K562 (cell line): ENCODE results near the gene PRRT1. TPM values are rescaled to one million over a fixed set of nuclear protein-coding genes. Genes with fewer than 3 reads are reported as not detected.
A peak's percentile ranks its signal among the peaks of the same experiment; 100 is the strongest.

Source experiments
- ADNP ChIP-seq: fragments of 200-800 bp; sonication (Bioruptor generic); IDR thresholded peaks from 2 replicates; pipeline ENCODE4 v1.6.1; 2016; ENCODE audit warnings: missing genetic modification characterization, missing compliant biosample characterization
- CHD1 ChIP-seq: fragments of 200-600 bp; sonication (generic); IDR thresholded peaks from one replicate; pipeline ENCODE4 v1.6.1; 2012; ENCODE audit warnings: mild to moderate bottlenecking, moderate library complexity, low read length, inconsistent platforms
- GABPB1 ChIP-seq: sonication (generic); formaldehyde crosslinking; IDR thresholded peaks from 2 replicates; pipeline ENCODE4 v1.8.0; 2022; ENCODE audit warnings: mild to moderate bottlenecking, missing genetic modification reagents
- HNRNPL ChIP-seq: fragments of 200-400 bp; formaldehyde crosslinking; IDR thresholded peaks from 2 replicates; pipeline ENCODE4 v1.6.1; 2017; ENCODE audit warnings: low read depth, mild to moderate bottlenecking, low read length
- MEIS2 ChIP-seq: fragments of 450-650 bp; IDR thresholded peaks from 2 replicates; pipeline ENCODE4 v1.6.1; 2014; ENCODE audit warnings: mild to moderate bottlenecking; ENCODE audit not compliant: partially characterized antibody
- NR2F6 ChIP-seq: fragments of 450-650 bp; formaldehyde crosslinking; IDR thresholded peaks from 2 replicates; pipeline ENCODE4 v1.4.0; 2020; ENCODE audit warnings: mild to moderate bottlenecking
- POLR2A ChIP-seq: fragments of 450-650 bp; conservative IDR thresholded peaks from 2 replicates; pipeline ENCODE4 v1.6.1; 2016
- RAD21 ChIP-seq, 2 experiments: fragments of 250-450 bp in 1 of 2; fragments of 450-650 bp in 1 of 2; sonication (Bioruptor Pico) in 1 of 2; formaldehyde crosslinking in 1 of 2; IDR thresholded peaks in 1 of 2; conservative IDR thresholded peaks in 1 of 2; 2 replicates each; pipeline versions ENCODE4 v1.4.0 to v1.8.0; 2020 to 2022; ENCODE audit warnings: mild to moderate bottlenecking in 2 of 2, moderate library complexity in 1 of 2
- SPI1 ChIP-seq: IDR thresholded peaks from 2 replicates; pipeline ENCODE4 v1.6.1; 2011; ENCODE audit warnings: low read depth, low read length, control low read depth, borderline replicate concordance
- ZNF140 ChIP-seq: fragments of 250-450 bp; sonication (Bioruptor Pico); IDR thresholded peaks from 2 replicates; pipeline ENCODE4 v1.8.0; 2021; ENCODE audit warnings: moderate library complexity, mild to moderate bottlenecking, inconsistent platforms
- ZNF316 ChIP-seq: fragments of 450-650 bp; IDR thresholded peaks from 2 replicates; pipeline ENCODE4 v1.6.1; 2016
- ZNF436 ChIP-seq: fragments of 250-450, 450-650 bp; sonication (Bioruptor Pico); formaldehyde crosslinking; IDR thresholded peaks from 2 replicates; pipeline ENCODE4 v1.7.0; 2020; ENCODE audit warnings: mild to moderate bottlenecking
- ZNF445 ChIP-seq: fragments of 250-450 bp; sonication (Bioruptor Pico); IDR thresholded peaks from 2 replicates; pipeline ENCODE4 v1.4.0; 2020; ENCODE audit warnings: low read depth, mild to moderate bottlenecking, moderate library complexity
- ZNF644 ChIP-seq: fragments of 200-800 bp; sonication (Bioruptor generic); IDR thresholded peaks from 2 replicates; pipeline ENCODE4 v1.6.1; 2016; ENCODE audit warnings: low read depth, missing genetic modification characterization, missing compliant biosample characterization
- ZSCAN32 ChIP-seq: fragments of 450-650 bp; formaldehyde crosslinking; IDR thresholded peaks from 2 replicates; pipeline ENCODE4 v1.4.0; 2020; ENCODE audit warnings: mild to moderate bottlenecking, moderate library complexity
- polyA plus RNA-seq, 8 experiments: library from polyadenylated mRNA; depleted of rRNA in 4 of 8; stranded (reverse) in 5 of 8; unstranded in 3 of 8; fragments of >200 nt; fragmentation: Nextera tagmentation in 2 of 8; fragmentation: Illumina TruSeq in 1 of 8; extraction: Ambion mirVana in 2 of 8; extraction: Trizol in 1 of 8; gene quantifications; 2 replicates each; pipeline versions ENCODE4 v1.2.1 to v1.2.3, GENCODE V29; 2011 to 2014; ENCODE audit warnings: inconsistent platforms in 1 of 8, missing spikeins in 1 of 8
- total RNA-seq, 7 experiments: library from RNA; depleted of rRNA in 6 of 7; stranded (reverse); fragments of >200 nt in 6 of 7; fragmentation: Illumina TruSeq in 2 of 7; extraction: Trizol in 2 of 7; gene quantifications; 2 replicates each; pipeline versions ENCODE4 v1.2.1 to v1.2.3, GENCODE V29; 2011 to 2021; ENCODE audit warnings: low replicate concordance in 1 of 7
- TF ChIP-seq, protein P1 (sequence below), 3 experiments: IDR thresholded peaks in 2 of 3; conservative IDR thresholded peaks in 1 of 3; 2 replicates each; pipeline ENCODE4 v1.5.1; 2011 to 2012; ENCODE audit warnings: low read length in 3 of 3, mild to moderate bottlenecking in 3 of 3, control low read depth in 2 of 3, improper control_type of control experiment in 1 of 3, inconsistent platforms in 1 of 3, low read depth in 1 of 3, mixed read lengths in 1 of 3, moderate library complexity in 1 of 3; ENCODE audit not compliant: insufficient read depth in 2 of 3
- TF ChIP-seq, protein P2 (sequence below), 3 experiments: fragments of 200-800 bp in 1 of 3; sonication (Bioruptor generic) in 1 of 3; sonication (generic) in 1 of 3; formaldehyde crosslinking in 1 of 3; IDR thresholded peaks; 2 replicates each; pipeline versions ENCODE4 v1.6.1 to v1.8.0; 2016 to 2022; ENCODE audit warnings: mild to moderate bottlenecking in 2 of 3, missing compliant biosample characterization in 2 of 3, missing genetic modification characterization in 2 of 3, missing genetic modification reagents in 1 of 3
- TF ChIP-seq, protein P3 (sequence below): fragments of 450-650 bp; formaldehyde crosslinking; IDR thresholded peaks from 2 replicates; pipeline ENCODE4 v1.4.0; 2020; ENCODE audit warnings: mild to moderate bottlenecking, moderate library complexity
- TF ChIP-seq, protein P4 (sequence below), 2 experiments: fragments of 450-650 bp in 1 of 2; IDR thresholded peaks; 2 replicates each; pipeline ENCODE4 v1.6.1; 2011 to 2017; ENCODE audit warnings: low read depth in 2 of 2, antibody characterized with exemption in 1 of 2, borderline replicate concordance in 1 of 2, low read length in 1 of 2, mild to moderate bottlenecking in 1 of 2, mixed read lengths in 1 of 2; ENCODE audit not compliant: control insufficient read depth in 1 of 2
- TF ChIP-seq, protein P5 (sequence below): sonication (generic); formaldehyde crosslinking; IDR thresholded peaks from 2 replicates; pipeline ENCODE4 v1.8.0; 2022; ENCODE audit warnings: missing genetic modification reagents, mild to moderate bottlenecking, moderate library complexity, borderline replicate concordance

The PRRT1 gene
- total and polyA plus RNA-seq, 9 of the 15 experiments (the other 6 are each of a cell fraction or from before 2014, with no cell fraction given): 0.14 to 3.5 (median 0.41) TPM

DNA sequence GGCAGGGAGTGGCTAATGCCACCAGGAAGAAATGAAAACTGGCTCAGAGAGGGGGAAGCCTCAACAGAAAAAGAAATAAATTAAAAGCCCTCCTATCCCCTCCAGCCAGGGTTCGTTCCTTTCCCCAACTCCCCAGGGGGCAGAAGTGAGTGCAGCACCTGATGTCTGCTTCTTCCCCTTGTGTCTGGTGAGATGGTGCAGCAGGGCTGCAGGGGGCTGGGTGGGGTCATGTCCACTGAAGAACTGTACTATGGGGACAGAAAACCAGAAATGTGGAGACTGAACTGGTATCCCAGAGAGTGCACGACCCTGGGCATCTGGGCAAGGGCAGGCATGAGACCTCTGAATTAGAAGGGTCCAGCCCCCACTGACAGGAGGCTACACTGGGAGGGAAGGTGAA is 16.6 kb upstream of the PRRT1 start (continued):
- TF ChIP-seq, protein P1, sequence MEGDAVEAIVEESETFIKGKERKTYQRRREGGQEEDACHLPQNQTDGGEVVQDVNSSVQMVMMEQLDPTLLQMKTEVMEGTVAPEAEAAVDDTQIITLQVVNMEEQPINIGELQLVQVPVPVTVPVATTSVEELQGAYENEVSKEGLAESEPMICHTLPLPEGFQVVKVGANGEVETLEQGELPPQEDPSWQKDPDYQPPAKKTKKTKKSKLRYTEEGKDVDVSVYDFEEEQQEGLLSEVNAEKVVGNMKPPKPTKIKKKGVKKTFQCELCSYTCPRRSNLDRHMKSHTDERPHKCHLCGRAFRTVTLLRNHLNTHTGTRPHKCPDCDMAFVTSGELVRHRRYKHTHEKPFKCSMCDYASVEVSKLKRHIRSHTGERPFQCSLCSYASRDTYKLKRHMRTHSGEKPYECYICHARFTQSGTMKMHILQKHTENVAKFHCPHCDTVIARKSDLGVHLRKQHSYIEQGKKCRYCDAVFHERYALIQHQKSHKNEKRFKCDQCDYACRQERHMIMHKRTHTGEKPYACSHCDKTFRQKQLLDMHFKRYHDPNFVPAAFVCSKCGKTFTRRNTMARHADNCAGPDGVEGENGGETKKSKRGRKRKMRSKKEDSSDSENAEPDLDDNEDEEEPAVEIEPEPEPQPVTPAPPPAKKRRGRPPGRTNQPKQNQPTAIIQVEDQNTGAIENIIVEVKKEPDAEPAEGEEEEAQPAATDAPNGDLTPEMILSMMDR (IDR thresholded peaks at IDR 0.05 in 2 of 3, conservative IDR thresholded peaks at IDR 0.05 in 1 of 3; ENCODE audit: insufficient read depth in 2 of 3, low read depth in 1 of 3, low read length in 3 of 3): peak; percentile 38 to 52 (median 43)
- TF ChIP-seq, protein P2, sequence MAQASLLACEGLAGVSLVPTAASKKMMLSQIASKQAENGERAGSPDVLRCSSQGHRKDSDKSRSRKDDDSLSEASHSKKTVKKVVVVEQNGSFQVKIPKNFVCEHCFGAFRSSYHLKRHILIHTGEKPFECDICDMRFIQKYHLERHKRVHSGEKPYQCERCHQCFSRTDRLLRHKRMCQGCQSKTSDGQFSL (CRISPR knock-in tag; IDR thresholded peaks at IDR 0.05): no peak
- TF ChIP-seq, protein P2 (tag; IDR thresholded peaks at IDR 0.05): no peak
- TF ChIP-seq SPI1: no peak
- TF ChIP-seq, protein P3, sequence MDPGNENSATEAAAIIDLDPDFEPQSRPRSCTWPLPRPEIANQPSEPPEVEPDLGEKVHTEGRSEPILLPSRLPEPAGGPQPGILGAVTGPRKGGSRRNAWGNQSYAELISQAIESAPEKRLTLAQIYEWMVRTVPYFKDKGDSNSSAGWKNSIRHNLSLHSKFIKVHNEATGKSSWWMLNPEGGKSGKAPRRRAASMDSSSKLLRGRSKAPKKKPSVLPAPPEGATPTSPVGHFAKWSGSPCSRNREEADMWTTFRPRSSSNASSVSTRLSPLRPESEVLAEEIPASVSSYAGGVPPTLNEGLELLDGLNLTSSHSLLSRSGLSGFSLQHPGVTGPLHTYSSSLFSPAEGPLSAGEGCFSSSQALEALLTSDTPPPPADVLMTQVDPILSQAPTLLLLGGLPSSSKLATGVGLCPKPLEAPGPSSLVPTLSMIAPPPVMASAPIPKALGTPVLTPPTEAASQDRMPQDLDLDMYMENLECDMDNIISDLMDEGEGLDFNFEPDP: no peak
- TF ChIP-seq NR2F6: no peak
- no peak for TF ChIP-seq ZNF140
- TF ChIP-seq ZNF644 (tag): peak; percentile 19; the same call in 1 of the 2 replicates
- no peak for TF ChIP-seq ADNP (tag)
- TF ChIP-seq, protein P4, sequence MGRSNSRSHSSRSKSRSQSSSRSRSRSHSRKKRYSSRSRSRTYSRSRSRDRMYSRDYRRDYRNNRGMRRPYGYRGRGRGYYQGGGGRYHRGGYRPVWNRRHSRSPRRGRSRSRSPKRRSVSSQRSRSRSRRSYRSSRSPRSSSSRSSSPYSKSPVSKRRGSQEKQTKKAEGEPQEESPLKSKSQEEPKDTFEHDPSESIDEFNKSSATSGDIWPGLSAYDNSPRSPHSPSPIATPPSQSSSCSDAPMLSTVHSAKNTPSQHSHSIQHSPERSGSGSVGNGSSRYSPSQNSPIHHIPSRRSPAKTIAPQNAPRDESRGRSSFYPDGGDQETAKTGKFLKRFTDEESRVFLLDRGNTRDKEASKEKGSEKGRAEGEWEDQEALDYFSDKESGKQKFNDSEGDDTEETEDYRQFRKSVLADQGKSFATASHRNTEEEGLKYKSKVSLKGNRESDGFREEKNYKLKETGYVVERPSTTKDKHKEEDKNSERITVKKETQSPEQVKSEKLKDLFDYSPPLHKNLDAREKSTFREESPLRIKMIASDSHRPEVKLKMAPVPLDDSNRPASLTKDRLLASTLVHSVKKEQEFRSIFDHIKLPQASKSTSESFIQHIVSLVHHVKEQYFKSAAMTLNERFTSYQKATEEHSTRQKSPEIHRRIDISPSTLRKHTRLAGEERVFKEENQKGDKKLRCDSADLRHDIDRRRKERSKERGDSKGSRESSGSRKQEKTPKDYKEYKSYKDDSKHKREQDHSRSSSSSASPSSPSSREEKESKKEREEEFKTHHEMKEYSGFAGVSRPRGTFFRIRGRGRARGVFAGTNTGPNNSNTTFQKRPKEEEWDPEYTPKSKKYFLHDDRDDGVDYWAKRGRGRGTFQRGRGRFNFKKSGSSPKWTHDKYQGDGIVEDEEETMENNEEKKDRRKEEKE (IDR thresholded peaks at IDR 0.05; ENCODE audit: borderline replicate concordance in 1 of 2, control insufficient read depth in 1 of 2, low read depth in 2 of 2, low read length in 1 of 2): no peak
- 0 out of 4 replicates have a peak, but pooled peaks of 1 of the 2 experiments have one; percentile 9 for TF ChIP-seq RAD21 (CRISPR knock-in tag; conservative IDR thresholded peaks at IDR 0.05 in 1 of 2, IDR thresholded peaks at IDR 0.05 in 1 of 2)
- no peak for TF ChIP-seq GABPB1 (CRISPR knock-in tag)
- TF ChIP-seq HNRNPL: no peak
- no peak for TF ChIP-seq ZNF316
- TF ChIP-seq MEIS2: no peak
- no peak for TF ChIP-seq CHD1
- TF ChIP-seq, protein P5, sequence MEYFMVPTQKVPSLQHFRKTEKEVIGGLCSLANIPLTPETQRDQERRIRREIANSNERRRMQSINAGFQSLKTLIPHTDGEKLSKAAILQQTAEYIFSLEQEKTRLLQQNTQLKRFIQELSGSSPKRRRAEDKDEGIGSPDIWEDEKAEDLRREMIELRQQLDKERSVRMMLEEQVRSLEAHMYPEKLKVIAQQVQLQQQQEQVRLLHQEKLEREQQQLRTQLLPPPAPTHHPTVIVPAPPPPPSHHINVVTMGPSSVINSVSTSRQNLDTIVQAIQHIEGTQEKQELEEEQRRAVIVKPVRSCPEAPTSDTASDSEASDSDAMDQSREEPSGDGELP (CRISPR knock-in tag): no peak
- TF ChIP-seq POLR2A: peak; percentile 56; the same call in 1 of the 2 replicates
- no peak for TF ChIP-seq ZSCAN32
- TF ChIP-seq ZNF445 (CRISPR knock-in tag): no peak
- no peak for TF ChIP-seq ZNF436 (CRISPR knock-in tag)
